Activated CD4-positive, alpha-beta T cell treated with anti-CD3 and anti-CD28 coated beads, Interleukin-2, amount 50 U/mL, for 48 hours (primary cell): ENCODE measurements around the gene ADAMTS13.
A peak's percentile ranks its signal among the peaks of the same experiment; 100 is the strongest.

Experiments
- DNase-seq, 2 experiments: peaks; one replicate each; pipeline ENCODE4 v3.0.0-alpha.2; 2020

Gene ADAMTS13

DNA sequence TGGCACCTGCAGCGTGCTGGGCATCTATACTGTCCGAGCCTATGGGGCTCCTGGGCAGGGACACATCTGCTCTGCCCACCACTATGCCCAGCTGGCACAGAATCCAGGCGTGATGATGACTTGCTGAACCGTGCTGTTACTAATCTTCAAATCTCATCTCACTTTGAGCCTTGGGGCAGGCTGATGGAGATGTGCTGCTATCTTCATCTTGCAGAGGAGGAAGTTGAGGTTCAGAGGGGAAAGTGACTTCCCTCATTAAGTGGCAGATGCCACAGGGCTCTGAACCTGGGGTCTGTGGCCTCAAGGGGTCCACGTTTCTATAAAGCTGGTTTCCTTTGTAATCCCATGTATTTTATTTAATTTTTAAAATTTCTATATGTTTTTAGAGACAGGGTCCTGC is 52.0 kb downstream of the ADAMTS13 start:
- DNase-seq = no peak

DNA sequence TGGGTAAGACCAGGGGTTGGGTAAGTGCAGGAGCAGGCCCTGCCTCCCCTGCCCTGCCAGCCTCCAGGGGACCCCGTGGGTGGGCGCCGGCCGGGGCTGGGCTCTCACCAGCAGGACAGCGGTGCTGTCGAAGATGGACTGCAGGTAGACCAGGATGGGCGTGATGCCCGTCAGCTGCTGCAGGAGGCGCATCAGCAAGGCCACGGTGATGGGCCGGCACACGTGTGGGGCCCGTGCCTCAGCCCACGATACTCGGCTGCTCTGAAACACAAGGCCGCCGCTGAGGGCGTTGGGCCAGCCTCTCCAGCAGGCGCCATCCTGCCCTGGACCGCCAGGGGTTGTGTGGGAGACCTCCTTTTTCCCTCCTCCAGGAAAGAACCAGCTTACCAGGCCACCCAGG is 52.7 kb downstream of the ADAMTS13 start:
- DNase-seq = no peak

DNA sequence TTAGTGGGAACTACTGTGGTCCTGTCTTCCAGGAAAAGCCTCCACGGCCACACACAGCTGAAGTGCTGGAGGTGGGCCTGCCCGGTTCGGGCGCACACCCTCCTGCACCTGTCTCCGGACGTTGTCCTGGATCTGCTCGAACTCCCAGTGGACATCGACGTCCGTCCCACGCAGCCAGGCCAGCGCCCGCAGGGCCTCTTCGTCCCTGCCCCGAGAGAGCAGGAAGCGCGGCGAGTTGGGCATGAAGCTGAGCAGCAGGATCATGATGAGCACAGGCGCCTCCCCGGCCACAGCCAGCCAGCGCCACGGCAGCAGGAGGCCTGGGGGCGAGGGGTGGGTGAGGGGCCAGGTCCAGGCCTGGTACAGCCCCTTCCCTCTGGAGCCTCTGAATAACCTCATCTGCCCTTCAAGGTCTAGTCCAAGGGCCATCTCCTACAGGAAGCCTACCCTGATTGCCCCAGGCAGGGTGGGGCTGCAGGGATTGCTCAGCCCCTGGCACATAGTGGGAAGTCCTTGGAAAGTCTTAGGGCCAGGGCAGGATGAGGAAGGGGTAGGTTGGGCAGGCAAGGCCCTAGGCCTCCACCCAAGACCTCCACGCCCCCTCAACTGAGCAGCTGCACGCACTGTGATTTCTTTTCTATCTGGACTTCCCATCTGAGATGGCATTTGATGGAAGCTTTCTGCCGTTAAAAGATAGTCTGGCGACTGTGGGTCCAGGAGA is 53.3 kb downstream of the ADAMTS13 start:
- DNase-seq = no peak

DNA sequence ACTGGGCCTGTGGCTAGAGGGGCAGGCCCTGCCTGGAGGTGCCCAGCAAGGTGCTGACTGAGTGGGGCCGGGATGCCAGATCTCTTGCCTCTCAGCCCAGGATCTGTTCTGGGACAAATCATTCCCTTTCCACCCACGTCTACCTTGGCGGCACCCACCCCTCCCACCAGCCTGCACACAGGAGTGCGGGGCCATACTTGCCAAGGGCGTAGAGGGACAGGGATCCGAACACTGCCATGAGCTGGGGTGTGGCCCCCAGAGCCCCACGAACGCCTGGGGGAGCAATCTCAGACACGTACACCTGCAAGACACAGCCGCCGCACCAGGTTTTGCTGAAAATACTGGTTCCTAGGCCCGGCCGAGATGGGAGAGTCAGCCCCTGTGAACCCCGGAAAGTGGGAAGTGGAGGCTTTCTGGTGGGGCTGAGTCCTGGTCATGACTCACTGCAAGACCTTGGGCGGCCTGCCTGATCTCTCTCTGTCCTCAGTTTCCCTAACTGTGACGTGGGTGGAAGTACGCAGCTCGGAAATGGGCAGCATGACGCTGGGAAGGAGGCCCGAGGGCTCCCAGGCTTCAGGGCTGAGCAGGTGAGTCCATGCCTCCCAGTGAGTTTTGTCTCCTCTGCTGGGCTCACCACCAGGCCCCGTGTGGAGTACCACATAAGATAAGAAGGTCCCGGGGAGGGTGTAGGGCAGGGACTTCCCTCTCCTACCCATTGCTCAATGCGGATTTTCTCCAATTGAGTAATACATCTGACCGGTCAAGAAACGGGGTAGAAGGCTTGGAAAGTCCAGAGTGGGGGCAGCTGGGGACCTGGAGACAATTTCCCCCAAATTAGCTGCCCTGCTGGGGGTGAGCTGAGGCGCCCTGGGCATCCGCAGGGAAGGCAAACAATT is 54.1 kb downstream of the ADAMTS13 start:
- no peak for DNase-seq

DNA sequence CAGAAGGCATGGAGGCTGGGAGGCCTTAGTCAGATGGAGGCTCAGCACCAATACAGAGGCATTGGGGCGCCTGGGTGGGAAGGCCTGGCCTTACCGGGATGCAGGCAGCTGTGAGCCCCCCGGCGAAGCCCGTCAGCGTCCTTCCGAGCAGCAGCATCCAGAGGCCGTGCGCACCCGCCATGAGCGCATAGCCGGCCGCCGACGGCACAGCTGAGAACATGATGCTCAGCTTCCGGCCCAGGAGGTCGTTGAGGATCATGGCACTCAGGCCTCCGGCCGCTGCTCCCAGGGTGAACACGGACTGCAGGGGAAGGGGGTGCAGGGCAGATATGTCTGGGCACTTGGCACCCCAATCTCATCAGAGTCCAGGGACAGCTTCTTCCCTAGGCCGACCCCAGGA is 54.8 kb downstream of the ADAMTS13 start:
- no peak for DNase-seq

DNA sequence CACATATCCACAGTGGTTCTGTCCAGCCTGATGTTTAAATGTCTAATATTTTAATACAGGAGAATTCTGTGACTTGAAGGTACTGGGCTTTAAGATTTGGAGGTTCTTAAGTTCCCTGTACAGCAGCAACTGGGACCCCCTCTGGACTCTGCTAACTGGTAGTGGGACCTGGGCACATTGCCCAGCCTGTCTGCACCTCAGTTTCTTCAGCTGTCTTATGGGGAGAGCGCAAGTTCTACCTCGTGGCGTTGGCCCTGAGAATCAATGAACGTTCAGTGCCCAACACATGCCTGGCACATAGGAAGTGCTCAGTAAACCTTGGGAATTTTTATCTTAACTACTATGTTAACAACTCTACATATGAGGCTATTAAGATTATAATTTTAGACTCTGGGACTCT is 55.3 kb downstream of the ADAMTS13 start:
- no peak for DNase-seq

DNA sequence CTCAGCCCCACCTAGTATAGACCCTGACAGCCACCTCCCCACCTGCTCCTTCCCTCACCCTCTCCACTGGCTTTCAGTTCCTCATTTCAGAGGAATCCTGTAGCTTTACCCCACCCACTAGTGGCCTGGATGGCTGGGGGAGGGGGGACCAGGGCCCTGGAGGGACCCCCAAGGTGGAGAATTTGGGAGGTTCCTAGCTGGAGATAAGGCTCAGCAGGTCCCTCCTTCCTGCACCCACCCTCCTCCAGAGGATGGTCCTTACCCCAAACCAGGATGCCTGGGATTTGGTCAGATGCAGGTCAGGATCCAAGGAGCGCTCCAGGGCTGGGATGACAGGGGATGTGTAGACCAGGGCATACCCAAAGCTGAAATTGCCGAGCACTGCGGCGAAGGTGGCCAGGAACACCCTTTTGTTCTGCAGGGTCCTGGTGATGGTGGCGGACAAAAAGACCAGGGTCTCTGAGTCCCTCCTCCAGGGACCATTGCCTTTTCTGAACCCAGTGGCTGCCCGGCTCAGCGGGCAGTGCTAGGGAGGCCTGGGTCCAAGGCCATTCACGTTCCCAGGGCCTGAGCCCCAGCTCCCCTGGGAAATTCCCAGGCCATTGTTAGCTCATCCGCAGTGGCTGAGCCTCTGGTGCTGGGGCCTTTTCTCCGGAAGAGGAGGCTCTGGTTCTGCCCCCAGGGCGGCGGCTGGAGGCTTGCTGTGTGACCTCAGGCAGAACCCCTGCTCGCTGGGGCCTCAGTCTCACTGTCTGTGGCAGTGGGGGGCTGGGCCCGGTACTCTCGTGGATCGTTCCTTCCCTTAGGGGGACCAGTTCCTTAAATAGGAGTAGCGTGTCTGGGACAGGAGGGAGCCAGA is 56.1 kb downstream of the ADAMTS13 start:
- no peak for DNase-seq

DNA sequence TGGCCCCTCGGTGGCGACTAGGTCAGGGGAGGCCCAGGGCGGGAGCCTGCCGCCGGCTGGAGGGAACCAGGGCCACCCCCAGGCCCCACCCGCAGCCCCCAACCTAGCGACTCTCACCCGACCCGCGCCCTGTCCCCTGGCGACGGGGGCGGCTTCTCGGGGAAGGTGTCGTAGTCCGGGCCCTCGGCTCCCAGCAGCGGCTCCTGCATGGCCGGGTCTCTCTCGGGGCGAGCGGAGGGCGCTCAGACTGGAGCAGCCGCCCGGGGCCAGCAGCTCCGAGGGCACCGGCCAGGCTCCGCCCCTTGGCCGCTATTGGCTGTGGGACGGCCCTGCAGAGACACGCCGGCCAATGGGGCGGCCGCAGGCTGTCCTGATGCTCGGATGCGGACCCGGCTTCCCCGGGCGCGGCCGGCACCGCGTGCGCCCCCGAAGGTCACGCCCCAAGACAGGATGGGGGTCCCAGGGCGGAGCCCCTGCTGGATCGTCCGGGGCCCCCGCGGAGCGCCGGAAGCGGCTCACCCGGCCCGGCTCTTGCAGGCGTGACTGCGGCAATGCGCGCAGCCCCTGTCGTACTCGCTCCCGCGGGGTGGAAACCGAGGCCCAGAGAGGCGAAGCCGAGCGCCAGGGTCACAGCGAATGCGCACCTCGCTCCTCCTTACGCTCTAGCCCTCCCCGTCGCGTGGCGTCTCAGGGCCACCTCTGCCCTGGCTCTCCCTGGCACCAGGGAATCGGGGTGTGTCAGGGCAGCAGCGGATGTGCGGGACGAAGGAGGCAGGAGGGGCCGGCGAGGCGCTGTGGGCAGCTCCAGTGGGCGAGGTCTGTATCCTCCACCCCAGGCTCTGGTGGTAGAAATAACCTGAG is 56.9 kb downstream of the ADAMTS13 start, which contains the start of gene SLC2A6:
Gene SLC2A6 (minus strand): TSS at position 249 of the 861 bp plus-strand sequence. CDS start 40 bp downstream, at position 209.
- peak; percentile 79 to 85 for DNase-seq

DNA sequence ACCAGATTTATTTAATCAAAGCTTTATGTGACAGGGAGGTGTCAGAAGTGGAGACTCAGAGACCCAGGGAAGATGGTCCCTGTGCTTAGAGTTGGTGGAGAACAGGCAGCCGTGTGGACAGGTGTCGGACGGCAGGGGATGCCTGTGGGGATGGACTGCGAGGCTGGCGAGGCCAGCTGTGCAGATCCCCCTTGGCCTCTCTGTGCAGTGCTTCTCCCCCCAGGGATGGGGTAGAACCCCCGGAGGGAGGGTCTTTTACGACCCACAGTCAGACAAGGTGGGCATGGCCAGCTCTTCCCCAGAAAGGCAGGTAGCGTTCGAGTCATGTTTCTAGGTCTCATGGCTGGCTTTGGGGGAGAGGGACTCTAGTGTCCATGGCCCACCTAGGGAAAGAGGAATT is 61.4 kb downstream of the ADAMTS13 start:
- DNase-seq = no peak

DNA sequence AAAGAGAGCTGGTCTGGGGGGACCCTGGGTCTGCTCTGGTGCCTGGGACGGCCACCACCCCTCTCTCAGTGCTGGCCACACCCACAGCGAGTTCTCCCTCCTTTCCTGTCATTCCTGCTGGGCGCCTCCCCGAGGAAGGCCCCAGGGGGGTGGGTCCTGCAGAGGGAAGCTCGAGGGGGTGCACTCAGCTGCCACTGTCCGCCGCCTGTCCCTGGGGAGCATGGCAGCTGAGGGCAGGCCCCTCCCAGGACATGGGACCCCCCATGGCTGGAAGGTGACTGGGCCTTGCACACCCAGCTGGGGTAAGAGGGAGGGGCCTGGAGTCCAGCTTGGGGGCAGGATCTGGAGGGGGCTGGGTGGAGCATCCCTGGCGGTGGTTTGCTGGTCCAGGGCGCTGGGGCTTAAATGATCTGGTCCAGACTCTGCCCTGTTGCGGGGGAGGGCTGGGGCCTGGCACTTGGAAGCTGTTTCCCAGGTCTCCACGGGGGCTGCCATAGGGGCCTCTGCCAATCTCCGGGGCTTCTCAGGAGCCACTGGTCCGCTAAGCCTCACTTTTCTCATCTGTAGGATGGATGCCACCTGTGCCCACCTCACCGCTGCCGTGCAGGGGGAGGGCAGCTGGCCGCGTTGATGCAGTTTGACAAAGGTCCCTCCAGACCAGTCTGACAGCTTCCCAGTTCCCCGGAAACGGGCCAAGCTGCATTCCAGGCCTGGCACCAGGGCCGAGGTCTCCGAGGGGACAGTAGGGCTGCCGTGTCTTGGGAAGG is 62.7 kb downstream of the ADAMTS13 start:
- DNase-seq = no peak

DNA sequence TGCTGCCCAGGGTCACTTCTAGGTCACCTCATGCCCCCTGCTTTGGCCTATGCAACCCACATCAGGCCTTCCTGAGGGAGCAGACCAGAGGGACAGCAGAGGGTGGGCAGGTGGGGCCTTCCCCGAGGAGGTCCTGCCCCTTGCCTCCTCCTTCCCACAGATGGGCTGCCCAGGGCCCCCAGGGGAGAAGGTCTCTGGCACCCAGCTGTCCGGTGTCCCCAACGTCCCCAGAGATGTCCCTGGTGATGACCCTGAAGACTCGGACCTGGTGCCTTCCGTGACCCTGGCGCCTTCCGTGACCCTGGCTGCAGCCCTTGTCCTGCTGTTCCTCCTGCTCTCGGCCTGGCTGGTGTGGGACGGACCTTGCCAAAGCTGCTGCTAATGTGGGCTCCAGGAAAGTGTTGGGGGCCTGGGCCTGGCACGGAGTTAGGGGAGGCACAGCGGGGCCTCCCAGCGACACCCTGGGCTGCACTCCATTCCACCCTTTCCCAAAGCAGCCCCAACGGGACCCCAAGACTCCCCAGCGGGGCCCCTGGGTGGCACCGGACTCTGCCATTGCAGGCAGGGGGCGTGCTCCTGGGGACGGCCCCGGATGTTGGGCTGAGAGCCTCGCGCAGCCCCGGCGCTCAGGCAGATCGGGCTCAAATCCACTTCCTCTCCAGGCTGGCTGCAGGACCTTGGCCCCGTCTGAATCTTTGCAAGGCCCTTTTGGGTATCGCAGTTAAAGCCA is 63.5 kb downstream of the ADAMTS13 start:
- DNase-seq = peak; percentile 13 to 23

DNA sequence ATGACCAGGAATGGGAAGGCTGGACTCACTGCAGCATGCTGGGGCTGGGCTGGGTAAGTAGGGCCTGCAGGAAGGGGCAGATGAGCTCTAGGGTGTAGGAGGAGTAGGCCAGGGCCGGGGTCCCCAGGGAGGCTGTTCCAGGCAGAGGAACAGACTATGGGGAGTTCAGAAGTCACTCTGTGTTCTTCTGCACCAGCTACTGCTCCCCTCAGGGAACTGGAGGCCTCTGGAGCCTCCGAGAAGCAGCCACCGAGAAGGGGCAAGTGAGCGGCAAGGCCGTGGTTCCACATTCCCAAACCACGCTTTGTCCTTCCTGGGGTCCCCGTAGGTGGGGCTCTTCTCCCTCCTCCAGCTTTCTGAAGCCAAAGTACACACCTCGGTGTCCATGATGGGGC is 65.2 kb downstream of the ADAMTS13 start:
- no peak for DNase-seq

DNA sequence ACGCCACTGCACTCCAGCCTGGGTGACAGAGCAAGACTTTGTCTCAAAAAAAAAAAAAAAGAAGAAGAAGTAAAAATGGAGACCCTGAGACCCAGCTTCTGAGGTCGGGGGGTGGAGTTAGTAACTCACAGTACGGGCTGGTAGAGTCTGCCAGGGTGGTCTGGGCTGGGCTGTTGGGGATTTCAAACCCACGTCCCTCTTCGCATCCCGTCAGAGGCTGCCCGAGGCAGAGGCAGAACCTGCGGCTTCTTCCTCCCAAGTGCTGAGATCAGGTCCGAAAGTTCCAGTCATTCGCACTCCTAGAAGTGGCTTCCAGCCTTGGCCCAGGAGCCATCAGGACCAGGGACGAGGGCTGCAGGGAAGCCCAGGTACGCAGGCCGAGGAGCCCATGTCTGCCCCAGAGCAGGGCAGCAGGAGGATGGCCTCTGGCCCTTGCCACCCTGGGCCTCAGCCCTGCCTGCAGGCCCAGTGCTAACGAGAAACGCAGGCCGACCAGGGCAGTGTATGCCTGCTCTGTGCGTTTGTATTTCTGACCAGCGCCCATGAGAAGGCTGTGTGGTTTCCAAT is 66.6 kb downstream of the ADAMTS13 start:
- no peak for DNase-seq

DNA sequence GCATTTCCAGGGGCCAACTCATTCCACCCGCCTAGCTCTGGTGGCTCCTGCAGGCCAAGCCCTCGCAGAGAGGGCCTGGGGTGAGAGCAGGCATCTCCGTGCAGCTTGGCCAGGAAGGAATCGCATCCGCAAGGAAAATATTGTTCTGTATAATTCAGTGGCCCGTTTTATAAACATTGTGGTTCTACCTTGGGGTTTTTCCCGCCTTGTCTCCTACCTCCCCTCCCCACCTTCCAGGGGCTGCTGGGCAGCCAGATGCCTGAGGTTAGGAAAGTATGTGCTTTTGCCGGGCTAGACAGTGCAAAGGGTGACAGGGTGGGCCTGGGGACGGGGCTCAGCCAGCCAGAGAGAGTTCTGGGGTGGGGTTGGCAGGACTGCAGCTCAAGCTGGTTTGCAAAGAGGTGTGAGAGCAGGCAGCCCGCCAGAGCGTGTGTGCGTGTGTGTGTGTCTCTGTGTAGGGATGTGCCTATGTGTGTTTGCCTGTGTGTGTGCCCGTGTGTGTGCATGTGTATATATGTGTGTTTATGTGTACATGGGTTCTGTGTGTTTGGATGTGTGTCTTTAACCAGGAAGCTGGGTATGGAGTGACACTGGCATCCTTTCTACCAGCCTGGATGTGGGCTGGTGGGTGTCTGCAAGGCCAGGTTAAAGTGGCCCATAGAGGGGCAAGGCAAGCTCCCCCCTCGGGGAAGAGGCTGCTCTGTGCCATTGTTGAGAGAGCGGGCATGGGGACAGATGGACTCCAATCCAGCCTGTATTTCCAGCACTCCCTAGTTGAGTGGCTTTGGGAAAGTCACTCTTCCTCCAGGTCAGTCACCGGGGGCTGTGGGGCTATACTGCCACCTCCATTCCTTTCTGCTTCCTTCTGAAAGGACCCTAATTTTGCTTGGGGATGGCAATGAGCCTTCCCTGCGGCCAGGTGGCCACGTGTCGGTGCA is 67.4 kb downstream of the ADAMTS13 start:
- no peak for DNase-seq

DNA sequence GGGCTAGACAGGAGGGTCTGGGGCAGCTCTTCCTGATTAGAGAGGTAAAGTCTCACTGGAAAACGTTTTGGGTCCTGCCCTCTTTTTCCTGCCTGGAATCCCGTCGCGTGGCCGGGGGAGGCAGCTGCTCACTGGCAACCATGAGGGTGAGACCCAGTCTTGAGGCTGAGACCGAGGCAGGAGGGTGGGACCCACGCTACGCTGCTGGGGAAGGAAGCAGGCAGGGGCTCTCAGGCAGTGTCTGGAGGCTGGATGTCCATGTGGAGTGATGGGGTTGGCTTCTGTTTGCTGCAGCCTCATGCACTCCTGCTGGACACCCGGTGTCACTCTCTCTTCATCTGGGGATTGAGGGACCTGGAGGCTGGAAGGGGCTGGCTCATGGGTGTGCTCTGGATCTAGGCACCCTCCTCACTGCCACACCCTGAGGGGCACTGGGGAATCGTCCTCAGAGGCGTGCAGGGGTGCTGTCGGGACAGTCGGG is 68.1 kb downstream of the ADAMTS13 start:
- no peak for DNase-seq

DNA sequence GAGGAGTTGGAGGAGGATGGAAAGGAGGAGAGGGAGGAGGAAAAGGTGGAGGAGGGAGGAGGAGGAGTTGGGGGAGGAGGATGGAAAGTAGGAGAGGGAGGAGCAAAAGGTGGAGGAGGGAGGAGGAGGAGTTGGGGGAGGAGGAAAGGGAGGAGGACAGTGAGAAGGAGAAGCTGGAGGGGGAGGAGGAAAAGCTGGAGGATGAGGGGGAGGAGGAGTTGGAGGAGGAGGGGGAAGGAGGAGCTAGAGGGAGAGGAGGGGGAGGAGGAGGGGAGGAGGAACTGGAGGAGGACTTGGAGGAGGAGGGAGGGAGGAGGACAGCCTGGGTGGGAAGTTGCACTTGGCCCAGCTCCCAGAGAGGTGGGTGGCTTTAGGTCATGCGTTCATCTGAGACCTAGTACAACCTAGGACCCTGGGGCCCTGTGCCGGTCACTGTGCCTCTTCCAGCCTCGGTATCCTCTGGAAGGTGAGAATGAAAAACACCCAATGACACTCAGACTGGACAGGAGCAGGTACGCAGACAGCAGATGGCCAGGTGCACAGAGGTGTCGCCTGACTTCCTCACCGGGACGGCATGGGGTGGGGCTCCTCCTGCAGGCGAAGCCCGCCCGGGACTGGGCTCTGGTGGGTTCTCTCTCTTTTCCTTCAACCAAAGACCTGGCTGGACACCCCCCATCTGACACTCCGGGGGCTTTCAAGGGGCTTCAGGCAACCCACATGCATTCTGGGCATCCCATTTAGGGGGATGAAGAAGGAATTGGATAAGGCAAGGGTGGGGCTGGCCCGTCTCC is 68.9 kb downstream of the ADAMTS13 start:
- DNase-seq = no peak

DNA sequence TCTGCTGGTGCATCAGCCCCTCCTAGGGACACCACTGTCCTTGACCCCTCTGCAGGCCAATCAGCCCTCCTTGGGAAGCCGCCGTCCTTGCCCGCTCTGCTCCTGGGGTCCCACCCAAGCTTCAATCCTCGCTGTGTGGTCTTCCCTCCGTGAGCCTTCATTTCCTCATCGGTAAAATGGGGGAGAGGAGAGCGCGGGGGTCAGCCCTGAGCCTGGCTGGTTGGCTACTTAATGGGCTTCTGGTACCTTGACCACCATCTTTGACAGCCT is 69.4 kb downstream of the ADAMTS13 start:
- no peak for DNase-seq
